HL-60 (cell line): ENCODE results near the gene WASHC4.

Experiments used
- DNase-seq, 2 experiments: peaks; one replicate each; pipeline ENCODE4 v3.0.0-alpha.2; 2010 to 2020; ENCODE audit warnings: low read depth in 1 of 2, low spot score in 1 of 2
- H3K27ac ChIP-seq: fragments of 250-450 bp; sonication (Bioruptor Pico); replicated peaks from 2 replicates; pipeline ENCODE4 v1.5.1; 2020; ENCODE audit warnings: mild to moderate bottlenecking, moderate library complexity
- H3K27me3 ChIP-seq: fragments of 250-450 bp; sonication (Bioruptor Pico); 2 replicates; pipeline ENCODE4 v1.5.1; 2021; ENCODE audit warnings: mild to moderate bottlenecking, moderate library complexity; ENCODE audit not compliant: insufficient read depth, poor library complexity, severe bottlenecking
- H3K4me3 ChIP-seq: replicated peaks from 2 replicates; pipeline ENCODE4 v1.5.1; 2011; ENCODE audit warnings: mild to moderate bottlenecking, control low read depth, low read length; ENCODE audit not compliant: insufficient read depth
- GABPA ChIP-seq: IDR thresholded peaks from 2 replicates; pipeline ENCODE4 v1.6.1; 2012; ENCODE audit warnings: low read depth
- POLR2AphosphoS5 ChIP-seq: IDR thresholded peaks from 2 replicates; pipeline ENCODE4 v1.6.1; 2012; ENCODE audit warnings: low read depth
- REST ChIP-seq: IDR thresholded peaks from 2 replicates; pipeline ENCODE4 v1.6.1; 2012; ENCODE audit warnings: low read depth; ENCODE audit not compliant: insufficient replicate concordance
- SPI1 ChIP-seq: IDR thresholded peaks from 2 replicates; pipeline ENCODE4 v1.6.1; 2012; ENCODE audit warnings: low read depth, mild to moderate bottlenecking, borderline replicate concordance
- TF ChIP-seq, protein P1 (sequence below): IDR thresholded peaks from one replicate; pipeline ENCODE4 v1.5.1; 2011; ENCODE audit warnings: low read length, control low read depth, inconsistent platforms; ENCODE audit not compliant: insufficient read depth

WASHC4 gene

DNA sequence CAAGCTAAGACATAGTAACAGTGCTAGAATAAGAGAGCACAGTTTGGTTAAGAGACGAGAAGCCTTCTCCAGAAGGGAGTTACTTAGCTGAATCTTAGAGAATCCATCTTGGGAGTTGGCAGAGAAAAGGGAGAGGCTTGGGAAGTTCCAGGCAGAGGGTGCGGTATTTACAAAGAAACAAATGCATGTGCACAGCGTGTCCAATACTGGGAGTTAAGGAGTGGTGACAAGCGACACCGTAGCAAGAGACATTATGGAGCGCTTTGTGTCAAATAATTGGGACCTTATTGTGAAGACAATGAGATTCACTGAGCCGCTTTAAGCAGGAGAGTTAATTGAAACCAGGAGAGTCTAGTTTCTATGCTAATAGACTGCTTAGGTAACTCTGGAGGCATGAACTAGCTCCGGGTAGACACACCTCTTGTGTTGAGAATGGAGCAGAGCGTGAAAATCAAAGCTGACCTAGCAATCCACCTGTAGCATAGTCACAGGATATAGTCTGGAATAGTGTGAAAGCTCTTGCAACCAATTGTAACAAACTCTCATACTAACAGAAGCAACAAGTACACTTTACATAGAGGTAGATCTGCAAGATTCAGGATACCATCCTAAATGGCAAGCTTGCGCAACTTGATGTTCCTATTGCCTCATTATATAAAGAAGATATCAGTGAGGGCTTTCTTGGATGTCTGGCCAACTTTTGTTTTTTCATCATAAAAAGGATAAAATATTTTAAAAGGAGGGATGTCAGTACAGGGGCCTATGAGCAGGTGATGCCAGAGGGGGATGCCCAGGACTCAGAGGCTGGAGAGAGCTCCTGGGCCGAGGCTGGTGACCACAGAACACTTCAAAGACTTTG lies 28.6 kb upstream of the WASHC4 start:
- TF ChIP-seq SPI1, result no peak
- no peak for TF ChIP-seq REST
- no peak for TF ChIP-seq GABPA
- TF ChIP-seq, protein P1, sequence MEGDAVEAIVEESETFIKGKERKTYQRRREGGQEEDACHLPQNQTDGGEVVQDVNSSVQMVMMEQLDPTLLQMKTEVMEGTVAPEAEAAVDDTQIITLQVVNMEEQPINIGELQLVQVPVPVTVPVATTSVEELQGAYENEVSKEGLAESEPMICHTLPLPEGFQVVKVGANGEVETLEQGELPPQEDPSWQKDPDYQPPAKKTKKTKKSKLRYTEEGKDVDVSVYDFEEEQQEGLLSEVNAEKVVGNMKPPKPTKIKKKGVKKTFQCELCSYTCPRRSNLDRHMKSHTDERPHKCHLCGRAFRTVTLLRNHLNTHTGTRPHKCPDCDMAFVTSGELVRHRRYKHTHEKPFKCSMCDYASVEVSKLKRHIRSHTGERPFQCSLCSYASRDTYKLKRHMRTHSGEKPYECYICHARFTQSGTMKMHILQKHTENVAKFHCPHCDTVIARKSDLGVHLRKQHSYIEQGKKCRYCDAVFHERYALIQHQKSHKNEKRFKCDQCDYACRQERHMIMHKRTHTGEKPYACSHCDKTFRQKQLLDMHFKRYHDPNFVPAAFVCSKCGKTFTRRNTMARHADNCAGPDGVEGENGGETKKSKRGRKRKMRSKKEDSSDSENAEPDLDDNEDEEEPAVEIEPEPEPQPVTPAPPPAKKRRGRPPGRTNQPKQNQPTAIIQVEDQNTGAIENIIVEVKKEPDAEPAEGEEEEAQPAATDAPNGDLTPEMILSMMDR, result no peak
- TF ChIP-seq POLR2AphosphoS5, result no peak
- no peak overlapping the region for H3K27ac ChIP-seq
- no peaks in the 10 kb centered on the region for H3K27me3 ChIP-seq
- H3K4me3 ChIP-seq, result no peak overlapping the region
- DNase-seq, result no peak

- no peak overlapping the region for H3K4me3 ChIP-seq
- no peak overlapping the region for H3K27ac ChIP-seq
- no peak for DNase-seq
- no peaks in the 10 kb centered on the region for H3K27me3 ChIP-seq
- TF ChIP-seq, protein P1, result no peak
- TF ChIP-seq POLR2AphosphoS5 (no peak), REST (no peak), GABPA (no peak), SPI1 (no peak)
Measured at GRCh38 chr12:105083031-105083430, 24.5 kb upstream of the WASHC4 start.

GRCh38 chr12:105083551-105084105 lies 23.9 kb upstream of the WASHC4 start:
- Histone ChIP-seq H3K27ac (peak overlapping the region; percentile 8; the same call in 1 of the 2 replicates), H3K27me3 (no peaks in the 10 kb centered on the region), H3K4me3 (peak overlapping the region; percentile 37)
- DNase-seq, result peak; percentile 35
- TF ChIP-seq GABPA (no peak), SPI1 (no peak), REST (no peak)
- TF ChIP-seq, protein P1, result no peak
